Lower lobe of right lung (tissue), 2 donors: ENCODE data around the gene MMP24. TPM values are rescaled to one million over a fixed set of nuclear protein-coding genes. Genes with fewer than 3 reads are reported as not detected.

ENCODE experiments used
- ATAC-seq, 2 donors: fragments of 200-7000 bp; cut with Tn5 transposase; one replicate each; pipeline ENCODE4 v1.9.1; 2020 to 2022; ENCODE audit warnings: mild to moderate bottlenecking in 2 of 2, moderate library complexity in 2 of 2
- DNase-seq: peaks from one replicate; pipeline ENCODE4 v3.0.0-alpha.2; 2020
- H3K27ac ChIP-seq: fragments of 200-600 bp; one replicate; pipeline ENCODE4 v1.8.0; 2022
- H3K27me3 ChIP-seq: fragments of 200-600 bp; one replicate; pipeline ENCODE4 v1.8.0; 2022; ENCODE audit warnings: low read depth
- H3K36me3 ChIP-seq: fragments of 200-600 bp; one replicate; pipeline ENCODE4 v1.8.0; 2022; ENCODE audit warnings: mild to moderate bottlenecking
- H3K4me1 ChIP-seq: fragments of 200-600 bp; one replicate; pipeline ENCODE4 v1.8.0; 2022
- H3K4me3 ChIP-seq: fragments of 200-600 bp; one replicate; pipeline ENCODE4 v1.8.0; 2022; ENCODE audit warnings: mild to moderate bottlenecking
- H3K9me3 ChIP-seq: fragments of 200-600 bp; one replicate; pipeline ENCODE4 v1.8.0; 2022
- CTCF ChIP-seq: fragments of 200-600 bp; IDR thresholded peaks from one replicate; pipeline ENCODE4 v1.8.0; 2022; ENCODE audit warnings: antibody characterized with exemption, mild to moderate bottlenecking
- intact Hi-C: fragments of 100-400 bp; cut with DNase I; formaldehyde crosslinking; loops from one replicate; pipeline ENCODE4 v1.11.0; 2022
- total RNA-seq: library from RNA; stranded (reverse); fragmentation: NEBNext Ultra II Directional; extraction: Animal tissue kit (Norgen Biotek cat#: 25700); gene quantifications from one replicate; pipeline ENCODE4 v1.2.1, GENCODE V29; 2021
- donor health status: DM: no; HTN: yes; CAD: no; lungs with severe emphysema.

Gene MMP24
- total RNA-seq, 1 donor from 2014 or later = 5.3 TPM

GRCh38 chr20:35271073-35271882 lies 44.8 kb downstream of the MMP24 start:
- no peak for DNase-seq
- H3K36me3 ChIP-seq = peaks cover 87% of the 10 kb centered on the region

GRCh38 chr20:35271904-35272303 lies 45.4 kb downstream of the MMP24 start:
- no peak for TF ChIP-seq CTCF
- DNase-seq (no peak), ATAC-seq (peak in 1 of 2 donors; percentile 2)
- peaks cover 21% of the 10 kb centered on the region for H3K4me1 ChIP-seq
- no peaks in the 10 kb centered on the region for H3K27me3 ChIP-seq
- H3K27ac ChIP-seq = no peak overlapping the region
- intact Hi-C loops = no loop called here
- no peaks in the 10 kb centered on the region for H3K9me3 ChIP-seq
- H3K36me3 ChIP-seq = peaks cover 83% of the 10 kb centered on the region
- no peak overlapping the region for H3K4me3 ChIP-seq

More at GRCh38 chr20:35271073-35271882, 44.8 kb downstream of the MMP24 start:
- TF ChIP-seq CTCF = no peak
- peak in 1 of 2 donors; percentile 15 for ATAC-seq
- Histone ChIP-seq H3K9me3 (no peaks in the 10 kb centered on the region), H3K27me3 (no peaks in the 10 kb centered on the region), H3K4me3 (no peak overlapping the region), H3K27ac (no peak overlapping the region), H3K4me1 (peaks cover 14% of the 10 kb centered on the region)
- intact Hi-C loops = no loop called here

GRCh38 chr20:35273449-35274171 lies 47.1 kb downstream of the MMP24 start:
- no peak for ATAC-seq
- intact Hi-C loops = no loop called here

GRCh38 chr20:35274172-35275092 lies 47.9 kb downstream of the MMP24 start:
- Histone ChIP-seq H3K36me3 (peaks cover 72% of the 10 kb centered on the region), H3K27ac (no peak overlapping the region), H3K27me3 (no peaks in the 10 kb centered on the region), H3K9me3 (no peaks in the 10 kb centered on the region), H3K4me1 (peaks cover 23% of the 10 kb centered on the region), H3K4me3 (no peak overlapping the region)
- no peak for ATAC-seq
- DNase-seq = no peak
- intact Hi-C loops = no loop called here
- TF ChIP-seq CTCF = no peak

More at GRCh38 chr20:35273449-35274171, 47.1 kb downstream of the MMP24 start:
- DNase-seq = no peak
- H3K27ac ChIP-seq = no peak overlapping the region
- no peak overlapping the region for H3K4me3 ChIP-seq
- no peaks in the 10 kb centered on the region for H3K9me3 ChIP-seq
- no peak for TF ChIP-seq CTCF
- peaks cover 25% of the 10 kb centered on the region for H3K4me1 ChIP-seq
- H3K36me3 ChIP-seq = peaks cover 69% of the 10 kb centered on the region
- H3K27me3 ChIP-seq = no peaks in the 10 kb centered on the region

GRCh38 chr20:35275741-35276251 lies 49.3 kb downstream of the MMP24 start:
- ATAC-seq = no peak
- peaks cover 72% of the 10 kb centered on the region for H3K36me3 ChIP-seq
- H3K4me3 ChIP-seq = no peak overlapping the region
- no peaks in the 10 kb centered on the region for H3K9me3 ChIP-seq
- TF ChIP-seq CTCF = no peak
- H3K27ac ChIP-seq = no peak overlapping the region
- H3K27me3 ChIP-seq = no peaks in the 10 kb centered on the region
- H3K4me1 ChIP-seq = peaks cover 20% of the 10 kb centered on the region
- intact Hi-C loops = no loop called here
- DNase-seq = no peak
